ENCODE data around the gene IQSEC1.

Gene IQSEC1

GRCh38 chr3:12921736-12922135 is 151.5 kb downstream of the IQSEC1 start:
- Histone ChIP-seq H3K4me3 (ENCODE audit: low read length in 2 of 2) (no peak overlapping the region), H3K4me1 (ENCODE audit: control insufficient read depth in 2 of 2, insufficient read depth in 2 of 2, low read length in 2 of 2) (no peaks in the 10 kb centered on the region), H3K27ac (ENCODE audit: low read depth in 2 of 2, low read length in 2 of 2) (no peak overlapping the region), H3K27me3 (ENCODE audit: control insufficient read depth in 2 of 2, insufficient read depth in 2 of 2, low read length in 2 of 2) (no peaks in the 10 kb centered on the region), H3K9ac (ENCODE audit: low read depth in 1 of 2, low read length in 2 of 2) (no peak overlapping the region), H3K36me3 (ENCODE audit: control insufficient read depth in 2 of 2, insufficient read depth in 2 of 2, low read length in 2 of 2) (peaks cover 26 to 60% of the 10 kb centered on the region in 2 donors), H3K9me3 (ENCODE audit: control insufficient read depth in 2 of 2, low read length in 2 of 2) (no peaks in the 10 kb centered on the region)

DNA sequence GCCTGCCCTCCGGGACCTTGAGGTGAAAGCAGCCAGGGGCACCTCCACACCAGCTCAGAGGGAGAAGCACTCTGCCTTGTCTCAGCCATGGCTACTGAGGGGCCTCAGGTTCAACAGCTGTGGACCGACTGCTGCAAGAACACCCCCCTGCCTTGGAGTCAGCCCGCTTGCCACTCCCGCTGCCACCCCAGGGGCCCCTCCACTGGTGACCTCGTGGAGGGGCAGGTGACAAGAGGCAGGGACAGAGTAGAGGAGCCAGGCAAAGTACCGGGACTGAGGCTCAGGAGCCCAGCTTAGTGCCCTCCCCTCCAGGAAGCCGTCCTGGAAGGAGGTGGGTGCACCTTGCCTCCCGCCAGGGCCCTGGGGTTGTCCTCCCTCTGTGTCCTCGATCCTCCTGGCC is 152.3 kb downstream of the IQSEC1 start:
- Histone ChIP-seq H3K9me3 (ENCODE audit: control insufficient read depth in 2 of 2, low read length in 2 of 2) (no peaks in the 10 kb centered on the region), H3K27ac (ENCODE audit: low read depth in 2 of 2, low read length in 2 of 2) (no peak overlapping the region), H3K4me1 (ENCODE audit: control insufficient read depth in 2 of 2, insufficient read depth in 2 of 2, low read length in 2 of 2) (peaks cover 0 to 3% of the 10 kb centered on the region in 2 donors), H3K4me3 (ENCODE audit: low read length in 2 of 2) (no peak overlapping the region), H3K9ac (ENCODE audit: low read depth in 1 of 2, low read length in 2 of 2) (no peak overlapping the region), H3K36me3 (ENCODE audit: control insufficient read depth in 2 of 2, insufficient read depth in 2 of 2, low read length in 2 of 2) (peaks cover 26 to 65% of the 10 kb centered on the region in 2 donors), H3K27me3 (ENCODE audit: control insufficient read depth in 2 of 2, insufficient read depth in 2 of 2, low read length in 2 of 2) (no peaks in the 10 kb centered on the region)

DNA sequence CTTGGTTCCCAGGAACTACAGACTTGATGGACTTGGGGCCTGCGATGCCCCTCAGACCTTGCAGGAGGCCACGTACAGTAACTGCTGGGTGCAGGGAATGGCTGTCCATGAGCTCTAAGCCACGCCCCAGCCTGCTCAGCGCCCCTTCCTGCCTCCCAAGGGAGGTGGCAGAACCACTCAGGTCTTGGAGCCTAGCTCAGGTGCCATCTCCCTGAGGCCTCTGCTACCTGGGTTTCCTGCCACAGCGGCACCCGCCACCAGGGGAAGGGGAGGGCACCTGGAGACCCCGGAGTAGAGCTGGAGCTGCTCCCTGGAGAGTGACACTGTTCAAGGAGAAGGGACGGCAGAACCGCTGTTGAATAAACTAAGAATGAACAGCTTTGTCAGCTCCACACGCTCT is 154.0 kb downstream of the IQSEC1 start:
- Histone ChIP-seq H3K27ac (ENCODE audit: low read depth in 2 of 2, low read length in 2 of 2) (no peak overlapping the region), H3K27me3 (ENCODE audit: control insufficient read depth in 2 of 2, insufficient read depth in 2 of 2, low read length in 2 of 2) (no peaks in the 10 kb centered on the region), H3K36me3 (ENCODE audit: control insufficient read depth in 2 of 2, insufficient read depth in 2 of 2, low read length in 2 of 2) (peaks cover 18 to 55% of the 10 kb centered on the region in 2 donors), H3K4me3 (ENCODE audit: low read length in 2 of 2) (no peak overlapping the region), H3K9me3 (ENCODE audit: control insufficient read depth in 2 of 2, low read length in 2 of 2) (no peaks in the 10 kb centered on the region), H3K4me1 (ENCODE audit: control insufficient read depth in 2 of 2, insufficient read depth in 2 of 2, low read length in 2 of 2) (peaks cover 0 to 3% of the 10 kb centered on the region in 2 donors), H3K9ac (ENCODE audit: low read depth in 1 of 2, low read length in 2 of 2) (no peak overlapping the region)

DNA sequence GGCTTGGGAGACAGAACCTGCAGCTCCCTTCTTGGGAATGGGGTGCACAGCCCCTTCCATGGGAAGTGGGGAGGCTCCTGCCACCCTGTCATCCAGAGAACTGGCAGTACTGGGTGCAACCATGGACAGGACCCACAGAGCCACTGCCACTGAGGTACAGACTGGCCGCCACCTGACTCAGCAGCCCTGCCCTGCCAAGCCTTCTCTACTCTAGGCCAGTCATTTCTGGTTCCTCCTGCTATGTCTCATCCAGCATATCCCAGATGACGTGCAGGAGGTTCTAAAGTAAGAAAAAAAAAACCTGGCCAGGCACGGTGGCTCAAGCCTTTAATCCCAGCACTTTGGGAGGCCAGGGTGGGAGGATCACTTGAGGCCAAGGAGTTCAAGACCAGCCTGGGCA is 155.0 kb downstream of the IQSEC1 start:
- Histone ChIP-seq H3K4me1 (ENCODE audit: control insufficient read depth in 2 of 2, insufficient read depth in 2 of 2, low read length in 2 of 2) (peaks cover 0 to 3% of the 10 kb centered on the region in 2 donors), H3K9me3 (ENCODE audit: control insufficient read depth in 2 of 2, low read length in 2 of 2) (no peaks in the 10 kb centered on the region), H3K36me3 (ENCODE audit: control insufficient read depth in 2 of 2, insufficient read depth in 2 of 2, low read length in 2 of 2) (peaks cover 8 to 48% of the 10 kb centered on the region in 2 donors), H3K9ac (ENCODE audit: low read depth in 1 of 2, low read length in 2 of 2) (no peak overlapping the region), H3K27ac (ENCODE audit: low read depth in 2 of 2, low read length in 2 of 2) (no peak overlapping the region), H3K4me3 (ENCODE audit: low read length in 2 of 2) (no peak overlapping the region), H3K27me3 (ENCODE audit: control insufficient read depth in 2 of 2, insufficient read depth in 2 of 2, low read length in 2 of 2) (no peaks in the 10 kb centered on the region)

DNA sequence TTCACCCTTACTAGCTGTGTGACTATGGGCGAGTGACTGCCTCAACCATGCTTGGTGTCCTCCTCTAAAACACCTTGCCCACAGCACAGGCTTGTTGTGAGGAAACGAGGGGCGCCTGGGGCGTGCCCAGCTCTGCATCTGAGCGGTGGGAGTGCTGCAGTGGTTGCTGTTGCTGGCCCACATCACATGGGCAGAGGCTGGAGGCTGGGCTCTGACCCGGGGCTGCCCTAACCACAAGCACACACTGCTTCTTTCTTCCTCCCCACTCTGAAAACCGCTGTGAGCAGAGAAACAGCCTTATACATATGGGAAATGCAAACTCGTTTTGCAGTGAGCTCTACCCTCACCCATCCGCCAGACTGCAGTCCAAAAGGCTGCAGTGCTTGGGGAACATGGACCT is 157.1 kb downstream of the IQSEC1 start:
- Histone ChIP-seq H3K36me3 (ENCODE audit: control insufficient read depth in 2 of 2, insufficient read depth in 2 of 2, low read length in 2 of 2) (peaks cover 16 to 47% of the 10 kb centered on the region in 2 donors), H3K27me3 (ENCODE audit: control insufficient read depth in 2 of 2, insufficient read depth in 2 of 2, low read length in 2 of 2) (no peaks in the 10 kb centered on the region)

GRCh38 chr3:12914088-12914487 is 159.1 kb downstream of the IQSEC1 start:
- no peak overlapping the region for H3K27ac ChIP-seq (ENCODE audit: low read depth in 2 of 2, low read length in 2 of 2)
- no peaks in the 10 kb centered on the region for H3K9me3 ChIP-seq (ENCODE audit: control insufficient read depth in 2 of 2, low read length in 2 of 2)
- H3K4me3 ChIP-seq (ENCODE audit: low read length in 2 of 2) = no peak overlapping the region
- H3K9ac ChIP-seq (ENCODE audit: low read depth in 1 of 2, low read length in 2 of 2) = no peak overlapping the region
- H3K27me3 ChIP-seq (ENCODE audit: control insufficient read depth in 2 of 2, insufficient read depth in 2 of 2, low read length in 2 of 2) = no peaks in the 10 kb centered on the region
- peaks cover 0 to 3% of the 10 kb centered on the region in 2 donors for H3K4me1 ChIP-seq (ENCODE audit: control insufficient read depth in 2 of 2, insufficient read depth in 2 of 2, low read length in 2 of 2)
- H3K36me3 ChIP-seq (ENCODE audit: control insufficient read depth in 2 of 2, insufficient read depth in 2 of 2, low read length in 2 of 2) = peaks cover 21 to 37% of the 10 kb centered on the region in 2 donors

More for the DNA sequence above, 157.1 kb downstream of the IQSEC1 start:
- no peak overlapping the region for H3K27ac ChIP-seq (ENCODE audit: low read depth in 2 of 2, low read length in 2 of 2)
- peaks cover 0 to 3% of the 10 kb centered on the region in 2 donors for H3K4me1 ChIP-seq (ENCODE audit: control insufficient read depth in 2 of 2, insufficient read depth in 2 of 2, low read length in 2 of 2)
- H3K9me3 ChIP-seq (ENCODE audit: control insufficient read depth in 2 of 2, low read length in 2 of 2) = no peaks in the 10 kb centered on the region
- H3K4me3 ChIP-seq (ENCODE audit: low read length in 2 of 2) = no peak overlapping the region
- H3K9ac ChIP-seq (ENCODE audit: low read depth in 1 of 2, low read length in 2 of 2) = no peak overlapping the region

- no peak overlapping the region for H3K9ac ChIP-seq (ENCODE audit: low read depth in 1 of 2, low read length in 2 of 2)
- no peaks in the 10 kb centered on the region for H3K27me3 ChIP-seq (ENCODE audit: control insufficient read depth in 2 of 2, insufficient read depth in 2 of 2, low read length in 2 of 2)
- H3K4me3 ChIP-seq (ENCODE audit: low read length in 2 of 2) = no peak overlapping the region
- peaks cover 0 to 3% of the 10 kb centered on the region in 2 donors for H3K4me1 ChIP-seq (ENCODE audit: control insufficient read depth in 2 of 2, insufficient read depth in 2 of 2, low read length in 2 of 2)
- no peaks in the 10 kb centered on the region for H3K9me3 ChIP-seq (ENCODE audit: control insufficient read depth in 2 of 2, low read length in 2 of 2)
- peaks cover 33 to 44% of the 10 kb centered on the region in 2 donors for H3K36me3 ChIP-seq (ENCODE audit: control insufficient read depth in 2 of 2, insufficient read depth in 2 of 2, low read length in 2 of 2)
- no peak overlapping the region for H3K27ac ChIP-seq (ENCODE audit: low read depth in 2 of 2, low read length in 2 of 2)
These were observed 161.3 kb downstream of the IQSEC1 start for GRCh38 chr3:12911881-12912415.

DNA sequence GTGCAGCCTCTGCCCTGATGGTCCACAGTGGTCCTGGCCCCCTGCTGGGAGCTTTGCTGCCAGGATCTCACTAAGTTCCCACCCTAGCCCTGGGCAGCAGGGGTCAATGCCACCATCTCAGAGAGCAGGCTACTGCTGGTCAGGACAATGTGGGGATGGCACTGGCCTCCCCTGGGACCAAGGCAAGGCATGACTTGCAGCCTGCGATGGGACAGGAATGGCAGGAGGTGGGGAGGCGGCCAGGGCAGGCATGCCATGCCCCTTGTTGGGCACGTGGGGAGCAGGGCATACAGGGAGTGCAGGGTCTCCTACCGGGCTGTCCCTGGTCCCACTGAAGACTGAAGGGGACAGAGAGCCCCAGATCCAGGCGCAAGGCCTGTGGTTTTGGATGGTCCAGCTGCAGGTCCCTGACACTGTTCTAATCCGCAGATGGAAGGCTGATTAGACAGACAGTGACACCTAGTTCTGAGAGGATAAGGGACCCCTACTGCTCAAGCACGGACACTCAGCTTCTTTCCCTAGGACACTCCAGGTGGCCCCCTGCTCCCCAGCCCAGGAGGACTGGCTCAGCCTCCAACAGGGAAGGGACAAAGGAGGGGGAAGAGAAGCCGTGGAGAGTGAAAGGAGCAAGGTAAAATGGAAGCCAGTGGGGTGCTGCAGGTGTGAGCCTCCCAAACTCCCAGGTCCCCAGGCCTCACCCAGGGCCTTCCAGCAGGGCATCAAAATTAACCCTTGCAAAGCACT is 162.7 kb downstream of the IQSEC1 start:
- Histone ChIP-seq H3K27ac (ENCODE audit: low read depth in 2 of 2, low read length in 2 of 2) (no peak overlapping the region), H3K9me3 (ENCODE audit: control insufficient read depth in 2 of 2, low read length in 2 of 2) (no peaks in the 10 kb centered on the region), H3K4me1 (ENCODE audit: control insufficient read depth in 2 of 2, insufficient read depth in 2 of 2, low read length in 2 of 2) (no peaks in the 10 kb centered on the region), H3K4me3 (ENCODE audit: low read length in 2 of 2) (no peak overlapping the region), H3K36me3 (ENCODE audit: control insufficient read depth in 2 of 2, insufficient read depth in 2 of 2, low read length in 2 of 2) (peaks cover 41 to 49% of the 10 kb centered on the region in 2 donors), H3K9ac (ENCODE audit: low read depth in 1 of 2, low read length in 2 of 2) (no peak overlapping the region), H3K27me3 (ENCODE audit: control insufficient read depth in 2 of 2, insufficient read depth in 2 of 2, low read length in 2 of 2) (no peaks in the 10 kb centered on the region)

- Histone ChIP-seq H3K27me3 (ENCODE audit: control insufficient read depth in 2 of 2, insufficient read depth in 2 of 2, low read length in 2 of 2) (no peaks in the 10 kb centered on the region), H3K27ac (ENCODE audit: low read depth in 2 of 2, low read length in 2 of 2) (no peak overlapping the region), H3K9me3 (ENCODE audit: control insufficient read depth in 2 of 2, low read length in 2 of 2) (no peaks in the 10 kb centered on the region), H3K36me3 (ENCODE audit: control insufficient read depth in 2 of 2, insufficient read depth in 2 of 2, low read length in 2 of 2) (peaks cover 49 to 51% of the 10 kb centered on the region in 2 donors), H3K9ac (ENCODE audit: low read depth in 1 of 2, low read length in 2 of 2) (no peak overlapping the region), H3K4me3 (ENCODE audit: low read length in 2 of 2) (no peak overlapping the region), H3K4me1 (ENCODE audit: control insufficient read depth in 2 of 2, insufficient read depth in 2 of 2, low read length in 2 of 2) (no peaks in the 10 kb centered on the region)
These were observed 163.5 kb downstream of the IQSEC1 start for GRCh38 chr3:12909710-12910109.

GRCh38 chr3:12908859-12909258 is 164.4 kb downstream of the IQSEC1 start:
- no peak overlapping the region for H3K9ac ChIP-seq (ENCODE audit: low read depth in 1 of 2, low read length in 2 of 2)
- H3K36me3 ChIP-seq (ENCODE audit: control insufficient read depth in 2 of 2, insufficient read depth in 2 of 2, low read length in 2 of 2) = peaks cover 49 to 55% of the 10 kb centered on the region in 2 donors
- H3K9me3 ChIP-seq (ENCODE audit: control insufficient read depth in 2 of 2, low read length in 2 of 2) = no peaks in the 10 kb centered on the region
- H3K27ac ChIP-seq (ENCODE audit: low read depth in 2 of 2, low read length in 2 of 2) = no peak overlapping the region
- H3K4me1 ChIP-seq (ENCODE audit: control insufficient read depth in 2 of 2, insufficient read depth in 2 of 2, low read length in 2 of 2) = no peaks in the 10 kb centered on the region
- H3K4me3 ChIP-seq (ENCODE audit: low read length in 2 of 2) = no peak overlapping the region
- H3K27me3 ChIP-seq (ENCODE audit: control insufficient read depth in 2 of 2, insufficient read depth in 2 of 2, low read length in 2 of 2) = no peaks in the 10 kb centered on the region
